Measurements from ENCODE around the gene PTGS1.

GRCh38 chr9:122406070-122406890 is 35.5 kb downstream of the PTGS1 start:
- TF ChIP-seq CTCF (IDR thresholded peaks at IDR 0.05) (no peak), POLR2A (IDR thresholded peaks at IDR 0.05; ENCODE audit: low read depth) (no peak), POLR2AphosphoS5 (IDR thresholded peaks at IDR 0.05) (no peak)
